Liver (tissue), 10 donors: Measurements from ENCODE around the gene FGD4. TPM values are rescaled to one million over a fixed set of nuclear protein-coding genes. Genes with fewer than 3 reads are reported as not detected.

Experiments
- DNase-seq: peaks from one replicate; pipeline ENCODE4 v3.0.0-alpha.2; 2017; ENCODE audit warnings: low spot score
- H3K27ac ChIP-seq, 2 donors: one replicate each; pipeline ENCODE4 v1.7.0; 2013; ENCODE audit warnings: inconsistent platforms in 2 of 2, low read length in 2 of 2, control low read depth in 1 of 2, low read depth in 1 of 2, mild to moderate bottlenecking in 1 of 2
- H3K27me3 ChIP-seq, 4 donors: one replicate each; pipeline versions ENCODE4 v1.6.1 to v1.7.0; 2013; ENCODE audit warnings: low read length in 3 of 4, inconsistent platforms in 1 of 4, mild to moderate bottlenecking in 1 of 4, moderate library complexity in 1 of 4; ENCODE audit not compliant: control insufficient read depth in 4 of 4, insufficient read depth in 4 of 4
- H3K36me3 ChIP-seq, 4 donors: one replicate each; pipeline versions ENCODE4 v1.6.1 to v1.7.0; 2013; ENCODE audit warnings: low read length in 3 of 4, mild to moderate bottlenecking in 3 of 4, low read depth in 1 of 4, moderate library complexity in 1 of 4; ENCODE audit not compliant: control insufficient read depth in 4 of 4, insufficient read depth in 3 of 4
- H3K4me1 ChIP-seq, 4 donors: one replicate each; pipeline versions ENCODE4 v1.6.1 to v1.7.0; 2013; ENCODE audit warnings: low read length in 3 of 4, mild to moderate bottlenecking in 3 of 4, moderate library complexity in 1 of 4; ENCODE audit not compliant: control insufficient read depth in 4 of 4, insufficient read depth in 4 of 4
- H3K4me3 ChIP-seq, 3 donors: one replicate each; pipeline versions ENCODE4 v1.6.1 to v1.7.0; 2013; ENCODE audit warnings: low read length in 3 of 3, control low read depth in 1 of 3, low read depth in 1 of 3, mild to moderate bottlenecking in 1 of 3
- H3K9ac ChIP-seq, 2 donors: one replicate each; pipeline ENCODE4 v1.7.0; 2013; ENCODE audit warnings: low read length in 2 of 2, mild to moderate bottlenecking in 2 of 2, moderate library complexity in 2 of 2, control low read depth in 1 of 2, low read depth in 1 of 2
- H3K9me3 ChIP-seq, 4 donors: one replicate each; pipeline versions ENCODE4 v1.6.1 to v1.7.0; 2013; ENCODE audit warnings: low read length in 3 of 4; ENCODE audit not compliant: control insufficient read depth in 4 of 4
- ATF3 ChIP-seq: IDR thresholded peaks from 2 replicates; pipeline ENCODE4 v1.6.1; 2016; ENCODE audit warnings: antibody characterized with exemption
- CTCF ChIP-seq: fragments of 150-350 bp; IDR thresholded peaks from 2 replicates; pipeline ENCODE4 v1.5.1; 2017; ENCODE audit warnings: improper control_type of control experiment, low read depth, low read length; ENCODE audit not compliant: missing input control
- EGR1 ChIP-seq, 2 donors: IDR thresholded peaks; 2 replicates each; pipeline ENCODE4 v1.6.1; 2016 to 2018; ENCODE audit warnings: antibody characterized with exemption in 2 of 2, low read depth in 2 of 2
- FOXA1 ChIP-seq: IDR thresholded peaks from 2 replicates; pipeline ENCODE4 v1.6.1; 2016; ENCODE audit warnings: antibody characterized with exemption
- FOXA2 ChIP-seq: IDR thresholded peaks from 2 replicates; pipeline ENCODE4 v1.6.1; 2016; ENCODE audit warnings: antibody characterized with exemption
- GABPA ChIP-seq, 2 donors: IDR thresholded peaks in 1 of 2; conservative IDR thresholded peaks in 1 of 2; 2 replicates each; pipeline ENCODE4 v1.6.1; 2016; ENCODE audit warnings: antibody characterized with exemption in 2 of 2, mild to moderate bottlenecking in 1 of 2, moderate library complexity in 1 of 2
- HNF4A ChIP-seq, 2 donors: conservative IDR thresholded peaks; 2 replicates each; pipeline ENCODE4 v1.6.1; 2016; ENCODE audit warnings: antibody characterized with exemption in 2 of 2, mild to moderate bottlenecking in 2 of 2
- HNF4G ChIP-seq: IDR thresholded peaks from 2 replicates; pipeline ENCODE4 v1.6.1; 2016; ENCODE audit warnings: antibody characterized with exemption
- JUND ChIP-seq, 2 donors: IDR thresholded peaks; 2 replicates each; pipeline ENCODE4 v1.6.1; 2016; ENCODE audit warnings: antibody characterized with exemption in 2 of 2
- MAX ChIP-seq: IDR thresholded peaks from 2 replicates; pipeline ENCODE4 v1.6.1; 2016; ENCODE audit warnings: antibody characterized with exemption
- NR2F2 ChIP-seq: IDR thresholded peaks from 2 replicates; pipeline ENCODE4 v1.6.1; 2016; ENCODE audit warnings: antibody characterized with exemption
- RAD21 ChIP-seq, 2 donors: IDR thresholded peaks; 2 replicates each; pipeline ENCODE4 v1.6.1; 2016; ENCODE audit warnings: antibody characterized with exemption in 2 of 2, mild to moderate bottlenecking in 2 of 2
- REST ChIP-seq: IDR thresholded peaks from 2 replicates; pipeline ENCODE4 v1.6.1; 2016; ENCODE audit warnings: antibody characterized with exemption, mild to moderate bottlenecking
- RXRA ChIP-seq, 2 donors: IDR thresholded peaks; 2 replicates each; pipeline ENCODE4 v1.6.1; 2017 to 2018; ENCODE audit warnings: antibody characterized with exemption in 2 of 2, mild to moderate bottlenecking in 1 of 2
- SP1 ChIP-seq: IDR thresholded peaks from 2 replicates; pipeline ENCODE4 v1.6.1; 2018; ENCODE audit warnings: antibody characterized with exemption, mild to moderate bottlenecking
- TAF1 ChIP-seq: conservative IDR thresholded peaks from 2 replicates; pipeline ENCODE4 v1.6.1; 2016; ENCODE audit warnings: antibody characterized with exemption, mild to moderate bottlenecking
- YY1 ChIP-seq: IDR thresholded peaks from 2 replicates; pipeline ENCODE4 v1.6.1; 2016; ENCODE audit warnings: antibody characterized with exemption, mild to moderate bottlenecking
- WGBS: extraction: QIAGEN DNeasy Blood & Tissue Kit; methylation state at CpG from one replicate; pipeline ENCODE4 v1.1.7; 2013; 5-methylcytosine and 5-hydroxymethylcytosine counted together
- polyA plus RNA-seq, 2 donors: library from polyadenylated mRNA; stranded (reverse) in 1 of 2; unstranded in 1 of 2; fragments of 200-250 nt in 1 of 2; fragments of >200 nt in 1 of 2; fragmentation: Nextera tagmentation in 1 of 2; extraction: Ambion mirVana in 1 of 2; gene quantifications; one replicate each; pipeline versions ENCODE4 v1.2.1 to v1.2.3, GENCODE V29; 2013 to 2015
- small RNA-seq: library from RNA; depleted of rRNA; stranded (forward); fragments of <200 nt; gene quantifications from one replicate; pipeline ENCODE3, GENCODE V24; 2014
- total RNA-seq, 2 donors: library from RNA; depleted of rRNA; stranded (reverse); fragments of >200 nt; gene quantifications; one replicate each; pipeline ENCODE4 v1.2.3, GENCODE V29; 2014
- donor health status: healthy.
- donor health status: healthy.
- donor health status: healthy.
- donor health status: healthy.
- donor health status: healthy.

Gene FGD4
- total and polyA plus RNA-seq, 4 donors: 3.8 to 26.4 (median 9.0) TPM

- WGBS: 90% methylated on average over 1 of the region's 1 CpG
- Histone ChIP-seq H3K4me3 (no peak overlapping the region), H3K9me3 (no peaks in the 10 kb centered on the region), H3K4me1 (no peaks in the 10 kb centered on the region), H3K36me3 (peaks cover 0 to 2% (median 0%) of the 10 kb centered on the region in 4 donors), H3K27me3 (no peaks in the 10 kb centered on the region), H3K27ac (no peak overlapping the region), H3K9ac (no peak overlapping the region)
- no peak for DNase-seq
- TF ChIP-seq RXRA (IDR thresholded peaks at IDR 0.05): no peak
- no peak for TF ChIP-seq FOXA2
- TF ChIP-seq GABPA (IDR thresholded peaks at IDR 0.05 in 1 of 2, conservative IDR thresholded peaks at IDR 0.05 in 1 of 2): no peak
- TF ChIP-seq JUND (IDR thresholded peaks at IDR 0.05): no peak
- no peak for TF ChIP-seq NR2F2
- no peak for TF ChIP-seq CTCF
- TF ChIP-seq SP1: no peak
- no peak for TF ChIP-seq HNF4A (conservative IDR thresholded peaks at IDR 0.05)
- TF ChIP-seq ATF3: no peak
- TF ChIP-seq HNF4G: no peak
- no peak for TF ChIP-seq EGR1 (IDR thresholded peaks at IDR 0.05; ENCODE audit: low read depth in 2 of 2)
- TF ChIP-seq MAX: no peak
- no peak for TF ChIP-seq REST
- TF ChIP-seq YY1: no peak
- TF ChIP-seq TAF1: no peak
- no peak for TF ChIP-seq FOXA1
- TF ChIP-seq RAD21 (IDR thresholded peaks at IDR 0.05): no peak
These were observed 293.7 kb downstream of the FGD4 start for GRCh38 chr12:32693036-32693435.

Small RNA genes lying within 50 kb of the gene (small RNA-seq; reads per million reads assigned to genes)
- gene RF00019: not detected
- gene RNU6-494P: not detected
